ENCODE data around the gene PRSS35. TPM values are rescaled to one million over a fixed set of nuclear protein-coding genes. Genes with fewer than 3 reads are reported as not detected.
"Not testable (repeated sequence)": the region's sequence is repeated elsewhere in the genome, so short reads cannot be mapped to it uniquely, and the experiment has no call there.

Gene PRSS35
- not detected in 2 replicates for total RNA-seq

GRCh38 chr6:83511901-83512681, at the start of gene PRSS35:
PRSS35 (plus strand) TSS chr6:83512534; CDS start chr6:83523442, 10,908 bp downstream.
- no peak within 1 kb of the TSS for H3K27ac Mint-ChIP-seq
- intact Hi-C loops (cut with micrococcal nuclease) = loop anchor here (5.0 kb wide), 1 partner anchor 1240 kb away; no protein-coding TSS in a partner anchor
- DNase-seq (ENCODE audit: low spot score) = no peak
- no peaks in the 10 kb centered on the region for H3K9me3 Mint-ChIP-seq
- H3K36me3 Mint-ChIP-seq (ENCODE audit: low read depth) = no peaks in the 10 kb centered on the region
- H3K27me3 Mint-ChIP-seq (ENCODE audit: insufficient read depth) = peaks cover 37% of the 10 kb centered on the region
- H3K4me1 Mint-ChIP-seq (ENCODE audit: low read depth) = peaks cover 9% of the 10 kb centered on the region
- no peak within 1 kb of the TSS for H3K4me3 Mint-ChIP-seq

GRCh38 chr6:83463886-83464285, 48.4 kb upstream of the PRSS35 start:
- Mint-ChIP-seq H3K4me3 (no peak overlapping the region), H3K9me3 (no peaks in the 10 kb centered on the region), H3K4me1 (ENCODE audit: low read depth) (no peaks in the 10 kb centered on the region), H3K36me3 (ENCODE audit: low read depth) (no peaks in the 10 kb centered on the region), H3K27ac (no peak overlapping the region), H3K27me3 (ENCODE audit: insufficient read depth) (no peaks in the 10 kb centered on the region)
- intact Hi-C loops (cut with micrococcal nuclease) = no loop called here
- DNase-seq (ENCODE audit: low spot score) = no peak

- H3K27ac Mint-ChIP-seq = no peak overlapping the region
- no peak overlapping the region for H3K4me3 Mint-ChIP-seq
- DNase-seq (ENCODE audit: low spot score) = no peak
- no peaks in the 10 kb centered on the region for H3K4me1 Mint-ChIP-seq (ENCODE audit: low read depth)
- intact Hi-C loops (cut with micrococcal nuclease) = no loop called here
- H3K27me3 Mint-ChIP-seq (ENCODE audit: insufficient read depth) = peaks cover under 1% of the 10 kb centered on the region
- no peaks in the 10 kb centered on the region for H3K9me3 Mint-ChIP-seq
- H3K36me3 Mint-ChIP-seq (ENCODE audit: low read depth) = no peaks in the 10 kb centered on the region
These were observed 47.8 kb upstream of the PRSS35 start for GRCh38 chr6:83464381-83465140.

GRCh38 chr6:83466328-83466727, 46.0 kb upstream of the PRSS35 start:
- no peak overlapping the region for H3K27ac Mint-ChIP-seq
- no peaks in the 10 kb centered on the region for H3K9me3 Mint-ChIP-seq
- no peaks in the 10 kb centered on the region for H3K4me1 Mint-ChIP-seq (ENCODE audit: low read depth)
- no peak overlapping the region for H3K4me3 Mint-ChIP-seq
- DNase-seq (ENCODE audit: low spot score) = no peak
- peaks cover 2% of the 10 kb centered on the region for H3K27me3 Mint-ChIP-seq (ENCODE audit: insufficient read depth)
- intact Hi-C loops (cut with micrococcal nuclease) = no loop called here
- H3K36me3 Mint-ChIP-seq (ENCODE audit: low read depth) = no peaks in the 10 kb centered on the region

- no peaks in the 10 kb centered on the region for H3K4me1 Mint-ChIP-seq (ENCODE audit: low read depth)
- peaks cover 2% of the 10 kb centered on the region for H3K27me3 Mint-ChIP-seq (ENCODE audit: insufficient read depth)
- H3K9me3 Mint-ChIP-seq = no peaks in the 10 kb centered on the region
- DNase-seq (ENCODE audit: low spot score) = no peak
- no peak overlapping the region for H3K4me3 Mint-ChIP-seq
- H3K36me3 Mint-ChIP-seq (ENCODE audit: low read depth) = no peaks in the 10 kb centered on the region
- intact Hi-C loops (cut with micrococcal nuclease) = no loop called here
- no peak overlapping the region for H3K27ac Mint-ChIP-seq
These were observed 44.7 kb upstream of the PRSS35 start for GRCh38 chr6:83467620-83468036.

GRCh38 chr6:83470001-83470400, 42.3 kb upstream of the PRSS35 start:
- DNase-seq (ENCODE audit: low spot score) = no peak
- Mint-ChIP-seq H3K4me3 (no peak overlapping the region), H3K27ac (no peak overlapping the region), H3K36me3 (ENCODE audit: low read depth) (no peaks in the 10 kb centered on the region), H3K9me3 (no peaks in the 10 kb centered on the region), H3K27me3 (ENCODE audit: insufficient read depth) (peaks cover 2% of the 10 kb centered on the region), H3K4me1 (ENCODE audit: low read depth) (no peaks in the 10 kb centered on the region)
- intact Hi-C loops (cut with micrococcal nuclease) = no loop called here

GRCh38 chr6:83470587-83470986, 41.7 kb upstream of the PRSS35 start:
- Mint-ChIP-seq H3K4me1 (ENCODE audit: low read depth) (no peaks in the 10 kb centered on the region), H3K9me3 (no peaks in the 10 kb centered on the region), H3K36me3 (ENCODE audit: low read depth) (no peaks in the 10 kb centered on the region), H3K27me3 (ENCODE audit: insufficient read depth) (peaks cover 2% of the 10 kb centered on the region), H3K4me3 (no peak overlapping the region), H3K27ac (no peak overlapping the region)
- DNase-seq (ENCODE audit: low spot score) = no peak
- intact Hi-C loops (cut with micrococcal nuclease) = no loop called here

- no peak for DNase-seq (ENCODE audit: low spot score)
- H3K9me3 Mint-ChIP-seq = no peaks in the 10 kb centered on the region
- peaks cover 2% of the 10 kb centered on the region for H3K27me3 Mint-ChIP-seq (ENCODE audit: insufficient read depth)
- H3K4me1 Mint-ChIP-seq (ENCODE audit: low read depth) = no peaks in the 10 kb centered on the region
- intact Hi-C loops (cut with micrococcal nuclease) = no loop called here
- H3K4me3 Mint-ChIP-seq = no peak overlapping the region
- no peaks in the 10 kb centered on the region for H3K36me3 Mint-ChIP-seq (ENCODE audit: low read depth)
- no peak overlapping the region for H3K27ac Mint-ChIP-seq
These were observed 39.6 kb upstream of the PRSS35 start for GRCh38 chr6:83472767-83473166.

GRCh38 chr6:83474309-83474708, 38.0 kb upstream of the PRSS35 start:
- H3K4me1 Mint-ChIP-seq (ENCODE audit: low read depth) = no peaks in the 10 kb centered on the region
- DNase-seq (ENCODE audit: low spot score) = no peak
- H3K27ac Mint-ChIP-seq = no peak overlapping the region
- H3K9me3 Mint-ChIP-seq = no peaks in the 10 kb centered on the region
- no peaks in the 10 kb centered on the region for H3K36me3 Mint-ChIP-seq (ENCODE audit: low read depth)
- H3K27me3 Mint-ChIP-seq (ENCODE audit: insufficient read depth) = peaks cover 4% of the 10 kb centered on the region
- intact Hi-C loops (cut with micrococcal nuclease) = no loop called here
- no peak overlapping the region for H3K4me3 Mint-ChIP-seq

GRCh38 chr6:83476971-83477370, 35.4 kb upstream of the PRSS35 start:
- Mint-ChIP-seq H3K4me3 (no peak overlapping the region), H3K27ac (no peak overlapping the region), H3K9me3 (no peaks in the 10 kb centered on the region), H3K36me3 (ENCODE audit: low read depth) (no peaks in the 10 kb centered on the region), H3K27me3 (ENCODE audit: insufficient read depth) (peaks cover 2% of the 10 kb centered on the region), H3K4me1 (ENCODE audit: low read depth) (no peaks in the 10 kb centered on the region)
- no peak for DNase-seq (ENCODE audit: low spot score)
- intact Hi-C loops (cut with micrococcal nuclease) = no loop called here

GRCh38 chr6:83479389-83479788, 32.9 kb upstream of the PRSS35 start:
- Mint-ChIP-seq H3K27ac (no peak overlapping the region), H3K9me3 (no peaks in the 10 kb centered on the region), H3K27me3 (ENCODE audit: insufficient read depth) (peaks cover 2% of the 10 kb centered on the region), H3K4me3 (no peak overlapping the region), H3K4me1 (ENCODE audit: low read depth) (no peaks in the 10 kb centered on the region), H3K36me3 (ENCODE audit: low read depth) (no peaks in the 10 kb centered on the region)
- DNase-seq (ENCODE audit: low spot score) = no peak
- intact Hi-C loops (cut with micrococcal nuclease) = no loop called here

GRCh38 chr6:83480470-83480869, 31.9 kb upstream of the PRSS35 start:
- no peak overlapping the region for H3K27ac Mint-ChIP-seq
- no peaks in the 10 kb centered on the region for H3K4me1 Mint-ChIP-seq (ENCODE audit: low read depth)
- H3K27me3 Mint-ChIP-seq (ENCODE audit: insufficient read depth) = peaks cover 2% of the 10 kb centered on the region
- H3K36me3 Mint-ChIP-seq (ENCODE audit: low read depth) = no peaks in the 10 kb centered on the region
- no peak for DNase-seq (ENCODE audit: low spot score)
- H3K4me3 Mint-ChIP-seq = no peak overlapping the region
- H3K9me3 Mint-ChIP-seq = no peaks in the 10 kb centered on the region
- intact Hi-C loops (cut with micrococcal nuclease) = no loop called here

- intact Hi-C loops (cut with micrococcal nuclease); H3K9me3 Mint-ChIP-seq; DNase-seq (ENCODE audit: low spot score); H3K27ac Mint-ChIP-seq; H3K36me3 Mint-ChIP-seq (ENCODE audit: low read depth); H3K4me1 Mint-ChIP-seq (ENCODE audit: low read depth); H3K27me3 Mint-ChIP-seq (ENCODE audit: insufficient read depth); H3K4me3 Mint-ChIP-seq: not testable (repeated sequence)
These were observed 30.4 kb upstream of the PRSS35 start for GRCh38 chr6:83481938-83482337.
